ENCODE results near the gene C6orf163. TPM values are rescaled to one million over a fixed set of nuclear protein-coding genes. Genes with fewer than 3 reads are reported as not detected.

Gene C6orf163
- polyA plus RNA-seq, 1 donor from 2014 or later, result 0.56 TPM

Other genes with a start within 250 kb of the C6orf163 start
- not detected for gene CGA, start 249.7 kb upstream of the C6orf163 start, polyA plus RNA-seq
- 37.2 TPM for gene ZNF292, start 189.2 kb upstream of the C6orf163 start, polyA plus RNA-seq
- gene SMIM8, start 22.2 kb upstream of the C6orf163 start, polyA plus RNA-seq, result 10.4 TPM
- not detected for gene GJB7, start 15.5 kb upstream of the C6orf163 start, polyA plus RNA-seq
- gene CFAP206, start 63.2 kb downstream of the C6orf163 start, polyA plus RNA-seq, result not detected
- 20.1 TPM for gene SLC35A1, start 128.2 kb downstream of the C6orf163 start, polyA plus RNA-seq
- 22.0 TPM for gene RARS2, start 245.2 kb downstream of the C6orf163 start, polyA plus RNA-seq
- 29.7 TPM for gene ORC3, start 245.3 kb downstream of the C6orf163 start, polyA plus RNA-seq